ENCODE data around the gene EIF2S3.
"Not testable (repeated sequence)": the region's sequence is repeated elsewhere in the genome, so short reads cannot be mapped to it uniquely, and the experiment has no call there.

Gene EIF2S3

GRCh38 chrX:24050522-24051318 is 4.0 kb upstream of the EIF2S3 start:
- not testable (repeated sequence) for DNase-seq

GRCh38 chrX:24055043-24055356 is 244 bp downstream of the EIF2S3 start:
- no peak for DNase-seq

- no peak for DNase-seq
Measured at GRCh38 chrX:24063488-24063887, 8.7 kb downstream of the EIF2S3 start.

- DNase-seq = no peak
Measured at GRCh38 chrX:24069877-24070276, 15.1 kb downstream of the EIF2S3 start.

GRCh38 chrX:24079411-24079810 is 24.7 kb downstream of the EIF2S3 start:
- DNase-seq = no peak

GRCh38 chrX:24080245-24080644 is 25.5 kb downstream of the EIF2S3 start:
- not testable (repeated sequence) for DNase-seq

GRCh38 chrX:24080704-24081103 is 25.9 kb downstream of the EIF2S3 start:
- DNase-seq = no peak

DNA sequence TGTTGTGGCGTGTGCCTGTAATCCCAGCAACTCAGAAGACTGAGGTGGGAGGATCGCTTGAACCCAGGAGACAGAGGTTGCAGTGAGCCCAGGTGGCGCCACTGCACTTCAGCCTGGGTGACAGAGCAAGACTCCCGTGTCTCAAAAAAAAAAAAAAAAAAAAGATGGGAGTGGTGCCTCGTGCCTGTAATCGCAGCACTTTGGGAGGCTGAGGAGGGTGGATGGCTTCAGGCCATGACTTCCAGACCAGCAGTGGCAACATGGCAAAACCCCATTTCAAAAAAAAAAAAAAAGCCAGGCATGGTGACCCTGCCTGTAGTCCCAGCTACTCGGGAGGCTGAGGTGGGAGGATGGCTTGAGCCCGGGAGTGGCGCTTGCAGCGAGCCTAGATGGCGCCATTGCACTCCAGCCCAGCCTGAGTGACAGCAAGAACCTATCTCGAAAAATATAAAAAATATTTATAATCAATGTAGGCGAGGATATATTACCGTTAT is 27.0 kb downstream of the EIF2S3 start:
- DNase-seq = peak; percentile 33

DNA sequence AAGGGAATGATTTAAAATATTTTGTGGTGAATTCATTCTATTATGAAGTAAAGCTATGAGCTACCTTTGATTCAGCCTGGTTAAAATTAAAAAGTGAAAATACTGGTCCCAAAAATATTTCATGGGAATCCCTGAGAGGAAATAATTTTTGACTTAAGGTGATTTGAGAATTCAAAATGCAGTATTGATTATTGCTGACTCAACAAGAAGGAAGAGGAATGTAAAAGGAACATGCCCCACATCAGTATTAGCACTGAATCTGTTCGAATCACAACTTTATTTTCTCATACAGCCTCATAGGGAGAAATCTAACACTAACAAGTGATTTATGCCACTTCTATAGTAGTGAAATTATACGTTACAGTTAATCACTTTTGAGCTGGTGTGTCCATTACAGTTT is 27.7 kb downstream of the EIF2S3 start:
- no peak for DNase-seq

- DNase-seq = no peak
Measured at GRCh38 chrX:24085101-24085500, 30.3 kb downstream of the EIF2S3 start.

DNA sequence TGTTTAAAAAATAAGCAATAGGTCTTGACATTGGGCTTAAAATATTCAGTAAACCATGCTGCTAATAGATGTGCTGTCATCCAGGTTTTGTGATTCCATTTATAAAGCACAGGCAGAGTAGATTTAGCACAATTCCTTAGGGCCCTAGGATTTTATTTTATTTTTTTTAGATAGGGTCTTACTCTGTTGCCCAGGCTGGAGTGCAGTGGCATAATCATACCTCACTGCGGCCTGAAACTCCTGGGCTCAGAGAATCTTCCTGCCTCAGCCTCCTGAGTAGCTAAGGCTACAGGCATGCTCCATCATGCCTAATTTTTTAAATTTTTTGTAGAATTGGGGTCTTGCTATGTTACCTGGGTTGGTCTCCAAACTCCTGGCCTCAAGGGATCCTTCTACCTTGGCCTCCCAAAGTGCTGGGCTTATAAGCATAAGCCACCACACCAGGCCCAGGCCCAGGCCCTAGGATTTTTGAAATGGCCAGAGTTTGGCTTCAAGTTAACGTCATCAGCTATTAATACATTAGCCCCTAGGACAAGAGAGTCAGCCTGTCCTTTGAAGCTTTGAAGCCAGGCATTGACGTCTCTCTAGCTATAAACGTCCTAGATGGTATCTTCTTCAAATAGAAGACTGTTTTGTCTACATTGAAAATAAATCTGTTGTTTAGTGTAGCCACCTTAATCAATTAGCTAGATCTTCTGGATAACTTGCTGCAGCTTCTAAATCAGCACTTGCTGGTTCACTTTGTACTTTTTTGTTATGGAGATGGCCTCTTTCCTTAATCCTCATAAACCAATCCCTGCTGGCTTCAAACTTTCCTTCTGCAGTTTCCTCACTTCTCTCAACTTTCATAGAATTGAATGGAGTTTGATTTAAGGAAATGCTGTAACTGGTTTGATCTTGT is 35.8 kb downstream of the EIF2S3 start:
- no peak for DNase-seq

DNA sequence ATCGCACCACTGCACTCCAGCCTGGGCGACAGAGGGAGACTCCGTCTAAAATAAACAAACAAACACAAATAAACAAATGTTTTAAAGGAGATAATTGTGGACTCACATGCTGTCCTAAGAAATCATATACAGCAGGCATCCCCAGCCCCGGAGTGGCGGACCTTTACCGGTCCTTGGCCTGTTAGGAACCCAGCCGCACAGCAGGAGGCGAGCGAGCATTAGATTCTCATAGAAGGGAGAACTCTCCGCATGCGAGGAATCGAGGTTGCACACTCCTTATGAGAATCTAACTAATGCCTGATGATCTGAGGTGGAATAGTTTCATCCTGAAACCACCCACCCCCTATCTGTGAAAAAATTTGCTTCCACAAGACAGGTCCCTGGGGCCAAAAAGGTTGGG is 39.0 kb downstream of the EIF2S3 start:
- DNase-seq = no peak

- DNase-seq = no peak
Measured at GRCh38 chrX:24097741-24098260, 43.0 kb downstream of the EIF2S3 start.

DNA sequence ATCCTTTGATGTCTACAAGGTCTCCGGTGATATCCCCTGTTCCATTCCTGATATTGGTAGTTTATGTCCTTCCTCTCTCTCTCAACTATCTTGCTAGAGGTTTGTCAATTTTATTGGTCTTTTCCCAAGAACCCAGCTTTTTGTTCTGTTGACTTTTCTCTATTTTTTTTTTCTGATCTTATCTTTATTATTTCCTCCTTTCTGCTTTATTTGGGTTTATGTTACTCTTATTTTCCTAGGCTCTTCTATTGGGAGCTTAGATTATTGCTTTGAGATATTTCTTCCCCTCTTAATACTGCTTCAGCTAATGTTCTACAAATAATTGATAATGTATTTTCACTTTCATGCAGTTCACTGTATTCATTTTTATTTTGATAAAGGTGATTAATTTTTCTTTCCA is 44.2 kb downstream of the EIF2S3 start:
- DNase-seq = no peak

DNA sequence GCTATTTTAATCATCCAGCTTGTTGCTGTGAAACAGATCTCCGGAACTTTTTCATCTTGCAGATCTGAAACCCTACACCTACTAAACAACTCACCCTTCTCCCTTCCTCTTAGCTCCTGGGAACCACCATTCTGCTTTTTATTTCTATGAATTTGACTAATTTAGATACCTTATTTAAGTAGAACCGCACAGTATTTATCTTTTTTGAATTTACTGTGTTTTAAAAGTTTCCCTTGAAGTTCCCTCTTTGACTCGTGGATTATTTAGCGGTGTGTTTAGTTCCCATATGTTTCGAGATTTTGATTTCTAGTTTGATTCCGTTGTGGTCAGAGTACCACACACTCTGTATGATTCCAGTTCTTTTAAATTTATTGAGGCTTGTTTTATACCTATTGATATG is 44.6 kb downstream of the EIF2S3 start:
- DNase-seq = no peak

GRCh38 chrX:24100713-24101112 is 46.0 kb downstream of the EIF2S3 start:
- DNase-seq = no peak

DNA sequence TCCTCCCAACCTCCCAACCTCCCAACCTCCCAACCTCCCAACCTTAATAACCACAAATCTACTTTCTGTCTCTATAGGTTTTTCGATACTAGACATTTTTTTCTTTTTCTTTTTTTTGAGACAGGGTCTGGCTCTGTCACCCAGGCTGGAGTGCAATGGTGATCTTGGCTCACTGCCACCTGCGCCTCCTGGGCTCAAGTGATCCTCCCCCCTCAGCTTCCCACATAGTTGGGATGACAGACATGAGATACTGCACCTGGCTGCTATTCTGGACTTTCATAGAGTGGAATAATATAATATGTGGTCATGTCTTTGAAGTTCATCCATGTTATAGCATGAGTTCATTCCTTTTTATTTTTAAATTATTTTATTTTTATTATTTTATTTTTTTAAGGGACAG is 55.3 kb downstream of the EIF2S3 start:
- DNase-seq = no peak

- DNase-seq = no peak
Measured at GRCh38 chrX:24113181-24113580, 58.4 kb downstream of the EIF2S3 start.

DNA sequence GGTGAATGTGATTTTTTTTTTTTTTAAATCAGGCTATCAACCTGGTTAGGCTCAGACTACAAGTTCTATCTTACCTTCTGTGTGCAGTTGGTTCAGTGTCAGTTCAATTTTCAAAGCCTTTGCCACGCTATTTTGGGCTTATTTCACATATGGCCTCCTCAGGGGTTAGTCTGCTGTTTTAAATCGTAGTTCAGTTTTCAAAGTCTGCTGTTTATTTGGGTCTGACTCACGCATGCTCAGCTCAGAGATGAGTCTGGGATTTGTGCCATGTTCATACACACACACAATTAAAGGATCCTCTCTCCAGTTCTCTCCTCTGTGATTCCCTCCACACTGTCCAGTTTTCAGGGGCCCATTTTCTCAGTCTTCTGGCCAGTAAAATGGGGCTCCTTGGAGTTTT is 62.5 kb downstream of the EIF2S3 start:
- no peak for DNase-seq

DNA sequence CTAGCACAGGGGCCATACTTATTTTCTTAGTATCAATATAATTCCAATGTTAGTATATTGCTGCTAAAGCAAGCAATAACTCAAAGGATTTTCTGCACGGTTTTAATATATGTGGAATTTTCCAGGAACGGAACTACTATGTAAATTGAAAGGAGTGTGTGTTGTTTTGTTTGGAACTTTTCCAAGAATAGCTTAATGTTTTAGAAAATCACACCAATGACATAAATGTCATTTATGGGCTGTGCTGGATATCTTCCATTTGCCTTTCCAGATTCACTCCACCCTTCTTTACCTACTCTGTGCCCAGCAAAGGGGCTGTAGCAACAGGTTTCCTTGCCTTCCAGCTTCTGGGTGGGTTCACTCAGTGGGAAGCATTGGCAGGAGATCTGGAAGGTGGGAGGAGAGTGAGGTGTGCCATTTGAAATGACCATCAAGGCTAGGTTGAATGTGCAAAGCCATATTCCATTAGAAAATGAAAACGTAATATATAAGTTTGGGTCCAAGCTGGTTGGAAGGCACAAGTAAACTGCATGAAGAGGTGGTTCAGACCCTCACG is 69.6 kb downstream of the EIF2S3 start:
- no peak for DNase-seq

DNA sequence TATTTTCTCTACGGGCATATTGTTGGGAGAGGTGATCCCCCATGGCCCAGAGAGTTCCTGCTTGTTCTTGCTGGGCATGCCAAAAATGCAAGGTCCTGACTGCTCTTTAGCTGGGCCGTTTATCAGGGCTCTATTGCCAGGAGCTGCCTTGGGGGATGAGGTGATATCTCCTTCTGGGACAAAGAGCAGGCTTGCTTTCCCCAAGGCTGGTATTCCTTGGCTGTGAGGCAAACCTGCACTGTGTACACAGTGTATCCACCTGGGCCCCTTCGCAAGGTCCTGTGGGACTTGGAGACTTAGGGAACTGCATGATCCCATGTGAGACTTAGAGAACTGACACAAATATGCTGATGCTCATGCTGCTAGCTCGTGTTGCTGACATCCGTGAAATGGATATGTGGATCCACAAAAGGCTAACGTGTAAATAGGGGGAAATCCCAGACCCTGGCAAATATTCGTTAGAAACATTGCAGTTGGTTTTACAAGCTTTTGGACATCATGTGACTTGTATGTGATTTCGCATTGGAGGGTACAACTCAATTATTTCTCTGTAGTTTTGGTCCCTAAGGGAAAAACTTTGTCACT is 70.4 kb downstream of the EIF2S3 start:
- no peak for DNase-seq
